IPS DF 19.7 (cell line): ENCODE measurements around the gene BCAN.

Source experiments
- DNase-seq: peaks from one replicate; pipeline ENCODE4 v3.0.0-alpha.2; 2013; ENCODE audit warnings: low read depth, low spot score

The BCAN gene

DNA sequence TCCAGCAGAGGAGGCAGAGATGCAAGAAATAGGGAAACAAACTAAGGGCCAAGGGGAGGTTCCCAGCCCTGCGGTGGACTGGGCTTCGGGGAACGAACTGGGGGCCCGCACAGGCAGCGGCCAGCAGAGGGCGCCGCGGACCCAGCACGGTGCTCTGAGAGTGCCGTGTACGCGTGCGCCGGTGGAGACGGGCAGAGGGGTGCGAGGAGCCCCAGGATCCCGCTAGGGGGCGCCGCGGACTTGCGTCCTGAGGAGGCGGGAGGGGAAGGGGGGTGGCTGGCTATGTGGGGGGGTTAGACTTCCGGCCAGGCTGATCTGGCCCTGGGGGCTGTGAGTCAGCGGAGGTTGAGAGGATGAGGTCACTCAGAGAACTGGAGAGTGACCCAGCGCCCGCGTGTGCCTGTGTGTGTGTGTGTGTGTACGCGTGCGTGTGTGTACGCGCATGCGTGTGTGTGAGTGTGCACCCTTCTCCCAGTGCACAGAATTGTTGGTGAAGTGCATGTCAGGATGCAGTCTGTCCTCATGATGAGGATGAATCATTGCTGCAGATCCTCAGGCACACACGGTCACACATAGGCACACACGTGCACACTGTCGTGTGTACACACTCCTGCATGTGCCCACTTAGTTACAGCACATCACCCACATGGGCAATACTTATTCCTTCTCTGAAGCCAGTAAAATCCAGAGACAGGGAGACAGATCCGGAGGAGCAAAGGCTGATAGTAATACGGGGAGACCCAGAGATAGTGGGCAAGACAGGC is 18.3 kb downstream of the BCAN start:
- no peak for DNase-seq

DNA sequence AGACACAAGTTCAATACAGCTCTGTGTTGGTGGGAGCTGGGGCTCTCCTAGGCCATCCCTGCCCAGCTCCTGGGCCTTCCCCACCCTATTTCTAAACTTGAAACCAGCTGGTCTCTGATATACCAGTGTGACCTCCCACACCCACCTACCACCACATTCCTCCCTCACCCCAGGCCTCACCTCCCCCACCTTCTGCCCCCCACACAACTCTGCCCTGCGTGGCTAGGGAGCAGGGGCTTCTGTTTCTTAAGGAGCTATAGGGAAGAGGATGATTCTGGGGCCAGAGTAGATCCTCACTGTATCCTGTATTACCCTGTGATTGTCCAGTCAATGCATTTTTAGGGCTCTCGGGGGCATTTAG is 18.8 kb downstream of the BCAN start:
- DNase-seq, result no peak

DNA sequence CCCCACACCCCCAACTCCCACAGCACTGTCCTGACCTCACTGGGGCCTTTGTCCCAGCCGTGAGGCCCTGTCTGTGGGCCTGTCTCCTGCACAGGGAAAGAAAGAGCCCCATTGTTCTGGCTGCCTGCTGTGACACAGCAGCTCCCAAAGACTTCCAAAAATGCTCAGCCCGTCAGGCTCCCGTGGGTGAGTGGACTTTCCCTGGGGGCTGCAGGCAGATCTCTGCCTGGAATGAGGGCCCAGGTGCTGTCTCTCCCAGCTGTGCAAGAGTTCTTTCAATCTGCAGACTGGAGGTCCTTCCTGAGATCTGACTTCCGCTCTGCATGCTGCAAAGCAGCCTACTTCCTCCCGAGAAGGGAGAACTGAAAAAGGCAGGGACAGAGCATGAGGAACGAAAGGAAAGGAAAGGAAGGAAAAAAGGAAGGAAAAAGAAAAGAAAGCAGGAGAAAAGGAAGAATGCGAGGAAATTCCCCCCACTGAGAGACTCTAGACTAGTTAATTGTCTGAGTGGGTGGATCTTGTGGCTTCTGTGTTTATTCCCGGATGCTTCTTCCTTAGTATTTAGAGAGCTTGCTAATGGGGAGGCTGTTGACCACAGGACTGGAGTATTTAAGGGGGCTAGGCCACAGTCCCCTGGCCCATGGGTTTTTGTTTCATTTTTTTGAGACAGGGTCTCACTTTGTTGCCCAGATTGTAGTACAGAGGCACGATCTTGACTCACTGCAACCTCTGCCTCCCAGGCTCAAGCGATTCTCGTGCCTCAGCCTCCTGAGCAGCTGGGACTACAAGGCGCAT is 20.3 kb downstream of the BCAN start:
- DNase-seq, result no peak

DNA sequence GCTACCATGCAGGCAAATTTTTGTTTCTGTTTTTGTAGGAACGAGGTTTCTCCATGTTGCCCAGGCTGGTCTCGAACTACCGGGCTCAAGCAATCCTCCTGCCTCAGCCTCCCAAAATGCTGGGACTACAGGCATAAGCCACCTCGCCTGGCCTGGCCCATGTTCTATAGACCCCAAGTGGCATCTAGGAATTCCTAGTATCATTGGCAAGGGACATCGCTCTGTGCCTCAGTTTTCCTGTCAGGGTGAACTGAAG is 20.8 kb downstream of the BCAN start:
- no peak for DNase-seq

DNA sequence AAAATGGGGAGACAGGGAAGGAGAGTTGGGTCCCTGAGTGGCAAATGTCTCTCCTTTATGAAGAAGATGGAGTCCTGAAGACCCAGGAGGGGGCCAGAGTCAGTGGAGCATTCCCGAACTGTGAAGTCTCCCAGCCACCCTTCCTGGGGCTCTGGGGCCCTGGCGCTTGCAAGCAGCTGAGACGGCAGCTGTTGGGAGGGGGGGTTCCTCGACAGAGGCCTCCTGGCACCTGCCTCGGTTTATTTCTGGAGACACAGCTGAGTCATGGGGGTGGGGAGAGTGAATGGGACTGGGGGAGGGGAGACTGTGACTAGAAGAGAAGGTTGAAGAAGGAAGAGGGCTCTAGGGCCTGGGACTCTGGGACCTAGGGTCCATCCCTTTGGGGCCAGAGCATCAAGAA is 21.3 kb downstream of the BCAN start:
- DNase-seq, result no peak

DNA sequence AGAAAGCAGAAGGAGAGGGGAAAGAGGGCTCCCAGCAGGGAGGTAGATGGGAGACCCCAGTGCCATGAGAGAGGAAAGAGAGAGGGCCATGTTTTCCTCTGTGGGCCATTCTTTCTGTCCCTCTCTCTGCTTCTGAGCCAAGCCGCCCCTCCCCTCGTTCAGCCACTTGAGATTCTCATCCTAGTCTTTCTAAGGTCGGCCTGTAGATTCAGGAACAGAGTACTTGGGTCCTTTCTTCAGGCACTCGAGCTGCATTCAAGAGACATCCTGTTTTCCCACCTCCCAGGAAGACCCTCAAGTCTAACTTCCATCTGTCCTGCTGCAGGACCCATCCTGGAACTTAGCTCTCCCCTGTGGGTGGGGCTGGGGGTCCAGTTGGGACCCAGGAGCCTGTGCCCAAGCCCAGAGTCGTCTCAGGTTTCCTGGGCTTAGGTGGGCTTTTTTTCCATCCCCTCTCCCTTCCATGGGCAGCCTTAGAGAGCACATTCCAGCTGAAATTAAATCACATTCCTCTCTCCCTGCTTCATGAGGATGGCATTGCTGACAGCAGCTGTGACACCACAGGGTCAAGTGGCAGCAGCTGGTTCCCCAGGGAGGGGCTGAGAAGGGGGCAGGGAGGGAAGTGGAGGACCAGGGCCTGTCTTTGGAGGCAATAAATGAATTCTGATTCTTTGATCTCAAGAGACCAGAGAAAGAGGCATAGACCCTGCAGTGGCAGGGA is 22.3 kb downstream of the BCAN start:
- DNase-seq, result no peak

DNA sequence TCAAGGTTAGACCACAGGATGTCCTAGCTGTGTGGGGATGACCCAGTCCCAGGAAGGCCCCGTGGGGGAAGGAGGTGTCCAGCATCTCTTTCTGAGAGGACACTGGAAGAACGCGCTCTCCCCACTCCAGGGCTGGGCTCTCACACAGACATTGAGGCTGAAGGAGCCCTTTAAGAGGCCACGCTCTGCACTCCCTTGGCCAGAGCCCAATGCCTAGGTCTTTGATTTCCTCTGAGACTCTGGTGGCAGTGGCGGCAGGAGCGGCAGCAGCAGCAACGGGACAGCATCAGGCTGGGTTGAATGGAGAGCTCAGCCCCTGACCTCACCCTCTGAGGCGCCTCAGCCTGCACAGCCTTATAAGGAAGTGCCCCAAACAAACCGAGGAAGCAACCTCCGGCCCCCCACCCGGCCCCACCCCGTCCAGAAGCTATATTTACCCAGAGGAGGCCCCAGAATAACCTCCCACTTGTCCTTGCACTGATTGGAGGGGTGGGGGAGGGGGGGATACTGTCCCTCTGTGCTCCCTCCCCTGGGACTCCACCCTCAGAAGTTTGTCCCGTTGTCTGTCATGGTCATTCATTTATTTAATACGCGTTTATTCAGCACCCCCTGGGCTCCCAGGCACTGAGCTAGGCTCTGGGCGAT is 23.0 kb downstream of the BCAN start:
- DNase-seq, result no peak

DNA sequence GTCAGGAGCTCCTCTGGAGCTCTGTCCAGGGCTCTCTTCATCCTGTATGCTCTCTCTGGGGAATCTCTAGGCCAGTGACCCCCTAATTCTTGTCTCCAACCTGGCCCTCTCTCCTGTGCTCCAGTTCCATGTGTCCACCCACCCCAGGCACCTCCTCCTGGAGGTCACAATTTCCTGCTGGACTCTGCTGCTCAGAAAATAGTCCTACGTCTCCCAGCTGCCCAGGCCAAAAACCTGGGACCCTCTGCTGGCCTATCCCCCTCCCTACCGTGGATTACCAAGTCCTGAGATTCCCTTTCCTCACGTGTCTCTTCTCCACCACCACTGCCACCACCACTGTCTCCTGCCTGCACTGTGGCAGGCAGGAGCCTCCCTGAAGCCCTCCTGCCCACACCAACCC is 23.6 kb downstream of the BCAN start:
- DNase-seq, result no peak

DNA sequence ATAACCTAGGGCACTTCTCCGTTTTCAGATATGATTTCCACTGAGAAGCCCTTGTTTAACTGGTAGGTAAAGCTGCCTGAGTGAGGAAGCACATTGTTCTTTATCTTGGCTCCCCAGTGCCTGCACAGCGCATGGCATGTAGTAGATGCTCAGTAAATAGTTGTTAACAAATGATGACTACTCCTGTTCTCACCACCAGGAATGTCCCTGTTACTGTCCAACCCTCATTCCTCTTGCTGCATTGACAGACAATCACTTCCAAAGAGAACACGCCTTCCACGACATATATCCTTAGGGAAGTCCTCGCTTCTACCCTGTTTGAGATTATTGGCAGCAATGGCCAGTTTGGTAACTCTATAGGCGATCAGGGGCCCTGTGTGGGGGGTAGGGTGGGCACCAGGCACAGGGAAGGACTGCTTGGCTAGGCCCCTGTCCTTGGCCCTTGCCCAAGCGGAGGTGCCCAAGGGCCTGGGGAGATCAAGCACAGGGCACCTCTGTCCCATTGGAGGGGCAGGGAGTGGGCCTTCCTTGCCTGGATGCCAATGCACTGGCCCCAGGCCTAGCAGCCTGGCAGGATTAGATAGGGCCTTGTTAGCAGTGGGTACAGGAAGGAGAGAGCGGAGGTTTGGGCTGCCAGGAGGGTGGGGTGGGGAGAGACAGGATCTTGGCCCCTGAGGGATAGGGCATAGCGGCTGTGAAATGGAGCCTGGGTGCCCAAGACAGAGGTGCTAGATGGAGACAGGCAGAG is 25.1 kb downstream of the BCAN start:
- DNase-seq, result no peak

DNA sequence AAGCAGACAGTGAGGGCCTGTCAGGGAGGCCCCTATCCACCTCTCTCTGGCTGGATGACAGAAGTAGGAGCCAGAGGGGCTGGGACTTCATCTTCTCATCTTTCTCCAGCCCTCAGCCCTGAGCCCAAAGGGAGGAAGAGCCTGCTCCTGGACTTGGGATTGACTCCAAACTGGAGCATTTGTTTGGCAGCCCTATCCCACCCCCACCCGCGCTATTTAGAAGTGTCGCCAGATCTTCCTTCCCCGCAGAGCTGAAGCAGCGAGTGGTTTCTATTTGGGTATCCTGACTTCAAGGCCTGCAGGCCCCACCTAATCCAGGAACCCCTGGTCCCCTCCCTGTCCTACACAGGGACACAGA is 25.7 kb downstream of the BCAN start:
- no peak for DNase-seq

DNA sequence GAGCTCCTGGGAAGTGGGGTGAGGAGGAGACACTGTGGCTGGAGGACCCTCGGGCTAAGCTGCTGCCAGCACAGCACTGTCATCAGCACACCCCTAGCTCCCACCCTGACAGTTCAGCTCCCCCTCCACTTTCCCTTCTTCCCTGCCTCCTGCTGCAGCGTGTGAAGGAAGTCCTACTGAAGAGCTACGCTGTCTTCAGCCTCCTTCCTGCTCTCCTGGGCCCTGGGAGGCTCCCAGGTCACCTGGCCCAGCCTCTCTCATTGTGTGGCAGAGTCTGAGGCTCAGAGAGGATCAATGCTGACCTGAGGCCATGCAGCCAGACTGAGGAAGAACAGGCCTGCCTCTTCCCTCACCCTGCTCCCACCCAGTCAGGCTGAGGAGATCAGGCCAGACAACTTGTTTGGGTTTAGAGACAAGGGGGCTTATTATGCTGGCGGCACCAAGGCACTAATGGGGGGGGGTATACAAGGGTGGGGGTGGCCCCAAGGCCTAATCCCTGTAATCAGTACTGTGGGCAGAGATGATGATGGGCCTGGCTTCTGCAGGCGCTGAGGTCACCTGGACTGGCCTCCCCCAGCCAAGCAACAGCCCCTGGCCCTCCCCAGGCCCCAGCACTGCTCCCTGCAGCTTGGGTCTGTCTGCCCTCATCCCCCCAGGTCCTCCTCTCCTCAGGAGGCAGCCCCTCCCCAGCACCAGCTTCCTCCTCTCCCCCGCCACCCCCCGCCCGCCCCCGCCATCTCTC is 26.2 kb downstream of the BCAN start:
- DNase-seq, result no peak

DNA sequence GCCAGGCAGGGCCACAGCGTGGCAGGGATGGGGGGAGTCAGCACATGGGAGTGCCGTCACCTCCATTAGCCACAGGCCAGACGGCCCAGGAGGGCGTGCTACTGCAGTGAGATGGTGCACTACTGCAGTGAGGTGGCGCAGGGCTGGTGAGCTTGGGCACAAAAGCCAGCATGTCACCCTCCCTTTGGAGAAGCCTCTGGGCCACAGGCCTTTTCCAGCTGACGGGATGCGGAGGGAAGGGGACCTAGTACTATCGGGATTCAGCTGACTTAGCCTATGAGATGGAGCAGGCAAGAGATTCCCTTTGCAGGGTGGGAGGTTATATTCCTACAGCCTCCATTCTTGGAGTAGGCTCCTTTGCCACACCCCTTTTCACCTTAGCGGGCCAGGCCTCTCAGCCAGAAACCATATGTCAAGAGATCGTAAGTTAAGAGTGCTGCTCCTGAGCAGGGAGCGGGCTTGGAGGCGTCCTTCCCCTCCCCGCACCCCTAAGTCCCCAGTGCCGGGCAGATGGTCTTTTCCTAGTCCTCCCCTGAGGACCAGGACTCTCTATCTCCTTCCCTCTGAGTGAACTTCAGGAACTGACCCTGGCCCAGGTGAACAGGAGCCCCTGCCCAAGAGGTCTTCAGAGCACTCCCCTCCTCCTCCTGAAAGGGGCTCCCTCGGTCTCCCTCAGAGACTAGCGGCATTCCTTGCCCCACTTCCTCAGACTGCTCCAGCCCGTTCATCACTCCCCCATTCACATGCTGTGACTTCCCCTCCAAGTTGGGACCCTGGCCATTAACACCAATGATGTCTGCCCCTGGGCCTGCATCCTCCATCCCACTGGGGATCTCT is 27.1 kb downstream of the BCAN start:
- no peak for DNase-seq

DNA sequence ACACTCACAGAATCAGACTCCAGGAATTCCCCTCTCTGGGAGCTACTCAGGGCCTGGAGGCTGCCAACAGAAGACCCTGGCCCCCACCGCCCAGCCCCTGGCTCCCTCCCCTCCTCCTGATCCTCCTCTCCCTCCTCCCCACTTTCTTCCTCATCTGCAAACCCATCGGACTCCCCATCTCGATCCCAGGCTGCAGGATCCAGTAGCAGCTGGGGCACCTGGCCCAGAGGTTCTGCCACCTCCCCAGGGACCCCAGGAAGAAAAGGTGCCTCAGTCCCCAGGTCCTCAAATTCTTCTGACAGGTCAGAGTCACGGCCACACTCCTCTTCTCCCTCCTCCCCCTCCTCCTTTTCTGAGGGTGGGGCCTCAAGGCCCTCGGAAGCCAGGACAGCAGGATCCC is 27.9 kb downstream of the BCAN start:
- DNase-seq, result no peak

DNA sequence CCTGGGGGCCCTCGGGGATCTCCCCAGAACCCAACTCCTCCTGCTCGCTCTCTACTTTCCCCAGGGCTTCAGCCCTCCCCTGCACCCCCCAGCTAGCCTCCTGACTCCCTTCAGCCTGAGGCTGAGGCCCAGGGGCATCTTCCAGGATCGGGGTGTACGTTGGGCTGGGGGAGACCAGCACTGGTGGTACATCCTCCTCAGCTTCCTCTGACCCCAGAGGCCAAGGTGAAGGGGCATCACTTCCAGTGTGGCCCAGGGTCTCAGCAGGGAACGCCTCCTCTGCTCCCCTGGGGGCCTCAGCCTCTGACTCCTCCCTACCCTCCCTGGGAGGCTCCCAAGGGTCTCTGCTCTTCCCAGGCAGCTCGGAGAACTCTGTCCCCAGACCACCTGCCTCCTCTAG is 28.4 kb downstream of the BCAN start:
- DNase-seq, result no peak

DNA sequence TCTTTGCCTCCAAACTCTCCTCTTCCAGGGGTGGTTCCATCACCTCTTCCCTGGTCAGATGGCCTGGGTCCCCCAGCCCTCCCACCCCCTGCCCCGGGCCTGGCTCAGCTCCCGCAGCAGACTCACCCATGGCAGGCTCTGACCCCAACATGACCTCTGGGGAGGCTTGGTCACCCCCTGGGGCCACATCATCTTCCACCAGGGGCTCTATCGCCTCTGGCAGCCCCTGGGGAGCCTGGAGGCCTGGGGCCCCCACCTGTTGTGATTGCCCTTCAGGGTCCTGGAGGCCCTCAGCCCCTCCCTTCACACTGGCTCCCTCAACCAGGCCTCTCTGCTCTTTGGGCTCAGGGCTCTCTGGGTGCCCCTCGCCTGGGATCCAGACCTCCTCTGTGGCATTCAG is 28.9 kb downstream of the BCAN start:
- no peak for DNase-seq

DNA sequence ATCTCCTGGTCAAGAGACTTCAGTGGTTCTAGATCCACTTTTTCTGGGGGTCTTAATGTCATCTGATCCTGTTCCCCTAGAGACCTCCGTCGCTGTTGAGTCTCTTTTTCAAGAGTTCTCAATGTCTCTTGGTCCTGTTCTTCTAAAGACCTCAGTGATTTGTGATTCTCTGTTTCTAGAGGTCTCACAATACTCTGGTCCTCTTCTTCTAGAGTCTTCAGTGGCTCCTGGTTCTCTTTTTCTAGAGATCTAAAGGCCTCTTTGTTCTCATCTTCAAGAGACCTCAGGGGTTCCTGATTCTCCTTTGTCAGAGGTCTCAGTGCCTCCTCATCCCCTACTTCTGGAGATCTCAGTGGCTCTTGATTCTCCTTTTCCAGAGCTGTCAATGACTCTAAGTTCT is 29.9 kb downstream of the BCAN start:
- DNase-seq, result no peak

DNA sequence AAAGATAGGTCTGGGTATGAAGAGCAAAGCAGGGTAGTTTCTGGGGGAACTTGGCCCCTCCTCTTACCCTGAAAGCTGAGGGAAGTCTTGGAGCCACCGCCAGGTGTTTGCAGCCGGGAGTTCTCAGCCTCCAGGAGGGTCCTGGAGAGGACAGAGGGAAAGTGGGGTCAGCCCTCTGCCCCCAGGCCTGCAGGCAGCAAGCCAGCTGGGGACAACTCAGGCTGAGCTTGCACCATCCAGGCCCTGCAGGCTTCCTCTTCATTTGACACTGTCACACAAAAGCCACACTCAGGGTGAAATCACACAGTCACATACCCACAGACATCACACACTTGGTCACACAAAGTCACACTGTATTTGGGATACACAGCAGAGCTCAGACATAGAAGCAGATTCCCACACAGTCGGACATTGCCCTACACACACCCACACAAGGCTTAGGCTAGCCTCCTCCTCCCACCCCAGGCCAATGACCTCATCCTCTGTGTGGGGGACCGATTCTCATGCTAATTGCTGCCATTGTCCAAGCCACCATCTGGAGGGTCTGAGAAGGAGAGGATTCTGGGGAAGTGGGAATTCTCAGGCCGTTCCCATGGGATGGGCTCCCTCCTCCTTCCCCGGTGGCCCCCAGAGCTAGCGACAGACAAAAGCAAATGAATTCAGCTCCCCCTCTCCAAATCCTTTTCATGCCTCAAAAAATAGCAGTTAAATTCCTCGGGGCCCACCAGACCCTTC is 31.6 kb downstream of the BCAN start:
- peak; percentile 98 for DNase-seq

DNA sequence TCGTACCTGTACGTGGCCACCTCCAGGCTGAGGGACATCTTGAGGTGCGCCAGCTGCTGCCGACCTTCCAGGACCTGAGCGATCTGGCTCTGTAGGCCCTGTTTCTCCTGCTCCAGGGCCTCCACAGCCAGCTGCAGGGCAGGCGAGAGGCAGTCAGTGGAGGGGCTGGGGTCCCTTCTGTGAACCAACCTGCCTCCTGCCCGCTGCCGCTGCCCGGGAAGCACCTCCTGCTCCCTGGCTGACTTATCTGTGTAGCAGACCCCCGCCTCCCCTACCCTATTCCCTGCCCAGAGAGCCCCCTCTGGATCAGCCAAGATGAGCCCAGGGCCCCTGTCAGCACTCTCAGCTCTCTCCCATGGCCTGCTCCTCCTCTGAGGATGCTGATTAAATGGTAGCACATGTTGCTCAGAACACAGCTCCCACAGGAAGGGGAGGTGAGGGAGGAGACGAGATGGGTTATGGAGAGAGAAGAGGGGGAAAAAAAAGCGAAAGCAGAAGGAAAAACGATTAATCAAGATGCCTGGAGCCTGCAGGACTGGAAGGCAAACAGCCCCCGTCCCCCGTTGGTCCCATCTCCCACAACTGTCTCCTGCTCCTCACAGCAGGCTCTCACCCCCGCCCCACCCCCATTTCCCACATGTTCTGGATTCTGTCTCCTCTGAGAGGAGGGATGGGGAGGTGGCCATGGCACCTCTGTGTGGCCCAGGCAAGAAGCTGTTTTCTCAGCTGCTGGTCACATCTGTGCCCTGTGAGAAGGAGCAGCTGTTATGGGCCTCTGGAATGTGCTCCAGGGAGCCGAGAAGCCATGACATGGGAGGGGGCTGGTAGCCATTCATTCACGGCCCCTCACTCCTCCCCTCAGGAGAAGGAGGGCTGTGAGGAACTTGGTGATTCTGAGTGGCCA is 33.5 kb downstream of the BCAN start:
- no peak for DNase-seq
